PFSK-1 (cell line): Measurements from ENCODE around the gene CRNKL1.

ENCODE experiments used
- POLR2AphosphoS5 ChIP-seq: IDR thresholded peaks from 2 replicates; pipeline ENCODE4 v1.6.1; 2012; ENCODE audit warnings: low read depth, mild to moderate bottlenecking, control low read depth, low read length, moderate library complexity
- SIN3A ChIP-seq: IDR thresholded peaks from 2 replicates; pipeline ENCODE4 v1.6.1; 2012; ENCODE audit warnings: mild to moderate bottlenecking, low read length, moderate library complexity, borderline replicate concordance; ENCODE audit not compliant: insufficient read depth
- TAF1 ChIP-seq: IDR thresholded peaks from 2 replicates; pipeline ENCODE4 v1.6.1; 2012; ENCODE audit warnings: low read length, control low read depth, borderline replicate concordance; ENCODE audit not compliant: insufficient read depth

GRCh38 chr20:19986419-19986818 lies 65.8 kb downstream of the CRNKL1 start:
- TF ChIP-seq TAF1, result no peak
- TF ChIP-seq POLR2AphosphoS5, result no peak
- no peak for TF ChIP-seq SIN3A
